ENCODE data around the gene VPS45.
A peak's percentile ranks its signal among the peaks of the same experiment; 100 is the strongest.

VPS45 gene

GRCh38 chr1:150161747-150162581, 94.4 kb downstream of the VPS45 start:
- DNase-seq: no peak
- Histone ChIP-seq H3K4me3 (ENCODE audit: low read depth, low read length) (no peak overlapping the region; the same call in 1 of the 2 replicates), H3K9me3 (no peaks in the 10 kb centered on the region), H3K4me1 (peaks cover 20% of the 10 kb centered on the region), H3K27me3 (no peaks in the 10 kb centered on the region), H3K36me3 (peaks cover 26% of the 10 kb centered on the region)
- TF ChIP-seq, protein P1, sequence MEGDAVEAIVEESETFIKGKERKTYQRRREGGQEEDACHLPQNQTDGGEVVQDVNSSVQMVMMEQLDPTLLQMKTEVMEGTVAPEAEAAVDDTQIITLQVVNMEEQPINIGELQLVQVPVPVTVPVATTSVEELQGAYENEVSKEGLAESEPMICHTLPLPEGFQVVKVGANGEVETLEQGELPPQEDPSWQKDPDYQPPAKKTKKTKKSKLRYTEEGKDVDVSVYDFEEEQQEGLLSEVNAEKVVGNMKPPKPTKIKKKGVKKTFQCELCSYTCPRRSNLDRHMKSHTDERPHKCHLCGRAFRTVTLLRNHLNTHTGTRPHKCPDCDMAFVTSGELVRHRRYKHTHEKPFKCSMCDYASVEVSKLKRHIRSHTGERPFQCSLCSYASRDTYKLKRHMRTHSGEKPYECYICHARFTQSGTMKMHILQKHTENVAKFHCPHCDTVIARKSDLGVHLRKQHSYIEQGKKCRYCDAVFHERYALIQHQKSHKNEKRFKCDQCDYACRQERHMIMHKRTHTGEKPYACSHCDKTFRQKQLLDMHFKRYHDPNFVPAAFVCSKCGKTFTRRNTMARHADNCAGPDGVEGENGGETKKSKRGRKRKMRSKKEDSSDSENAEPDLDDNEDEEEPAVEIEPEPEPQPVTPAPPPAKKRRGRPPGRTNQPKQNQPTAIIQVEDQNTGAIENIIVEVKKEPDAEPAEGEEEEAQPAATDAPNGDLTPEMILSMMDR (IDR thresholded peaks at IDR 0.05; ENCODE audit: low read depth, low read length): peak; percentile 25

DNA sequence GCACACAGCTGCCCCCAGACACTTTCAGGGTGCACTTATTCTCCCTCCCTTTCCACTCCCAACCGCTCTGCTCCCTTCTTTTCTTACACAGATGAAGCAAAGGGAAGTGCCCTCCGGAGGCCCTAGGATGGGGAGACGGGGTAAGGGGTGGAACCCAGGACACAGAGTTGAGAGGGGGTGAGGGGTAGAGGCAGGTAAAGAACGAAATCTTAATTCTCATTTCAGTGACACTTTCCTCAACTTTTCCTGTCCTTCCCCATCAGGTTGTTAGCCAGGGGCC, 94.9 kb downstream of the VPS45 start:
- TF ChIP-seq, protein P1 (IDR thresholded peaks at IDR 0.05; ENCODE audit: low read depth, low read length): no peak
- H3K27me3 ChIP-seq: no peaks in the 10 kb centered on the region
- no peak for DNase-seq
- peaks cover 20% of the 10 kb centered on the region for H3K4me1 ChIP-seq
- H3K4me3 ChIP-seq (ENCODE audit: low read depth, low read length): peak overlapping the region; percentile 56
- H3K36me3 ChIP-seq: peaks cover 20% of the 10 kb centered on the region
- H3K9me3 ChIP-seq: no peaks in the 10 kb centered on the region

DNA sequence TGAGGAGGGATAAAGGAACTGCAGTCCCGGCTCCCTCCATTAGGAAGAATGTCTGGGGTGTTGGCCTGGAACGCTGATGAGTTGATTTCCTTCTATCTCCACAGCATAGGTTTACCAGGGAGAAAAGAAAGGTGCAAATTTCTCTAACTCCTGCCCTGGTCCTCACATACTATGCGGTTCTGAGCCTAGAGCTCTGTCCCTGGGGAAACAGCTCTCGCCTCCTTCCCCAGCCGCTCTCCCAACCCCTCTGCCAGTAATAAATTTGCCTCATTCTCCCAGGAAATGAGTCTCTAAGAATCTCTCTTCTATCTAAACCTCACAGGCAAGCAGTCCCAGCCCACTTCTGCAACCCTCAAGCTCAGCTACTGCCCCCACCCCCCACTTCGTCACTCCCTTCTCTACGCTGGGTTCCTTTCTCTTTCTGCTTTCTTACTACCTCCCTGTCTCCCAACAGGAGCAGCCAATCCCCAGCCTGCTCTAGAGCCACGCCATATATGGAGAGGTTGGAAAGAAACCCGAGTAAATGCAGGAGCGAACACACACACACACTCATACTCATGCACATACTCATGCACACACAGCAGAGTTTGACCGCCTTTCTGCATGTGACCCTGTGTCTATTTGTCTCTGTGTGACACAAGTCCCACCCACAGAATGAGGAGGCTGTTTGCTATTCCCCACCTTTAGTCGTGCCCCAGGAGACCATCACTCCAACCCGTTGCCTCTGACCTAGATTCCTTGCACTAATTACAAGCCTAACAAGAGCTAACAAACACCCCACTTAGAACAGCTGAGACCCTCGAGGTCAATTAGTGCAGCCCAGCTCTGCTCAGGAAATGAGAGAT, 95.5 kb downstream of the VPS45 start:
- Histone ChIP-seq H3K27me3 (no peaks in the 10 kb centered on the region), H3K4me3 (ENCODE audit: low read depth, low read length) (peak overlapping the region; percentile 56), H3K9me3 (no peaks in the 10 kb centered on the region), H3K4me1 (peaks cover 20% of the 10 kb centered on the region), H3K36me3 (peaks cover 15% of the 10 kb centered on the region)
- TF ChIP-seq, protein P1 (IDR thresholded peaks at IDR 0.05; ENCODE audit: low read depth, low read length): 0 out of 2 replicates have a peak, but pooled peaks have one; percentile 8
- DNase-seq: peak; percentile 86

DNA sequence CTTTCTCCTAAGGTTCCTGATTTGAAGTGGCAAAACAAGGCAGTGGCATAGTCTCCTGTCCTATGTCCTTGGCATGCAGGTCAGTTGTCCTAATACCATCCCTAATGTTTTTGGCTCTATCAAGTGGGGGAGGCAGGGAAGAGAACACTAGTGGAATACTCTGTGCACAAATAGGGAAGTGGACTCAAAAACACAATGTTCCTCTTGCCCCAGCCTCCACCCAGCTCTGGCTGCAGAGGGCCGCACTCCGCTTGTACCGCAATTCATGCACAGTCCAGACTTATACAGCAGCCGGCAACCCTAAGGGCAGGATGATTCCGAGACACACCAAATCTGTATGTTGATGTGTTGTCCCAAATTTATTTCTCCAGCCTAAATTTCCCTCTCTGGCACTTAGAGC, 96.6 kb downstream of the VPS45 start:
- Histone ChIP-seq H3K36me3 (peaks cover 8% of the 10 kb centered on the region; the same call in 1 of the 2 replicates), H3K4me3 (ENCODE audit: low read depth, low read length) (no peak overlapping the region), H3K9me3 (no peaks in the 10 kb centered on the region), H3K27me3 (no peaks in the 10 kb centered on the region), H3K4me1 (peaks cover 20% of the 10 kb centered on the region)
- TF ChIP-seq, protein P1 (IDR thresholded peaks at IDR 0.05; ENCODE audit: low read depth, low read length): no peak
- no peak for DNase-seq

GRCh38 chr1:150164779-150165178, 97.2 kb downstream of the VPS45 start:
- no peaks in the 10 kb centered on the region for H3K27me3 ChIP-seq
- H3K4me1 ChIP-seq: peaks cover 20% of the 10 kb centered on the region
- no peak overlapping the region for H3K4me3 ChIP-seq (ENCODE audit: low read depth, low read length)
- H3K36me3 ChIP-seq: peaks cover 3% of the 10 kb centered on the region; the same call in 1 of the 2 replicates
- DNase-seq: no peak
- TF ChIP-seq, protein P1 (IDR thresholded peaks at IDR 0.05; ENCODE audit: low read depth, low read length): no peak
- no peaks in the 10 kb centered on the region for H3K9me3 ChIP-seq

All from BE2C (cell line).